Stomach (tissue), 4 donors: ENCODE measurements around the gene FAM47C.

ENCODE experiments used
- POLR2A ChIP-seq, 4 donors: fragments of 450-650 bp; IDR thresholded peaks; one replicate each; pipeline ENCODE4 v1.6.1; 2016; ENCODE audit warnings: antibody characterized with exemption in 4 of 4, control low read depth in 2 of 4, mild to moderate bottlenecking in 1 of 4, moderate library complexity in 1 of 4
- TF ChIP-seq, protein P1 (sequence below), 7 experiments: fragments of 450-650 bp in 4 of 7; fragments of 200-600 bp in 3 of 7; sonication (generic) in 3 of 7; IDR thresholded peaks; one replicate each; pipeline ENCODE4 v1.5.1; 2016 to 2019; ENCODE audit warnings: antibody characterized with exemption in 7 of 7, control low read depth in 2 of 7, mild to moderate bottlenecking in 1 of 7

DNA sequence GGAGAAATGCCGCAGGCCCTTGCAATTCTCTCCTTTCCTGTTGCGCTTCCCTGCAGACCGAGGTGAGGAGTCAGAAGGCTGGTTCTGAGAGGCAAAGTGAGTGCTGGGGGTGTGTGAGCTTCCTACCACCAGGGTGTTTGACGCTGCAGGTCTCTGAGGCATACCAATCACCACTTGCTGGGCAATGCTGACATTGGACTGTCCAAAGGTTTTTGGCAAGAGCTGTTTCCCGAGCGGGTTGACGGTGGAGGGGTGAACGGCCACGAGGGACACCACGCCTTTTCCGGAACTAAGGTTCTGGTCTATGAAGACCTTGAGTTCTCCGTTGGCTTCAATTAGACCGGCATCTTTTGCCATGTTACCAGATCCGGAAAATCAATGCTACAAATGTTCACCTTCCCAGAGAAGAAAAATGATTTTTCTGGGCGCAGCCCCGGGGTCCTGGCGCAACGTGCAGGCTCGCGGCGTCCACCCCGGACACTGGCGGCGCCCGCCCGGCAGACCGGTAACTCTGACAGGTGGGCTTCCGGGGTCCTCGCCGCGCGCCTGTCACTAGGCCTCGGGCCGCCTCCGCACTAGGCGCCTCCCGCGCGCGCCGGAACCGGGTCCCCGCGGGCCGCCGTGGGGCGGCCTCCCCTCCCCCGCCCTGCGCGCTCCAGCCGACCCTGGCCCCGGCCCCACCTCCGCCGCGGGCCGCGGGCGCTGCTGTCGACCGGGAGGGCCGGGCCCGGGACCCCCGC is 44.9 kb upstream of the FAM47C start:
- TF ChIP-seq, protein P1, sequence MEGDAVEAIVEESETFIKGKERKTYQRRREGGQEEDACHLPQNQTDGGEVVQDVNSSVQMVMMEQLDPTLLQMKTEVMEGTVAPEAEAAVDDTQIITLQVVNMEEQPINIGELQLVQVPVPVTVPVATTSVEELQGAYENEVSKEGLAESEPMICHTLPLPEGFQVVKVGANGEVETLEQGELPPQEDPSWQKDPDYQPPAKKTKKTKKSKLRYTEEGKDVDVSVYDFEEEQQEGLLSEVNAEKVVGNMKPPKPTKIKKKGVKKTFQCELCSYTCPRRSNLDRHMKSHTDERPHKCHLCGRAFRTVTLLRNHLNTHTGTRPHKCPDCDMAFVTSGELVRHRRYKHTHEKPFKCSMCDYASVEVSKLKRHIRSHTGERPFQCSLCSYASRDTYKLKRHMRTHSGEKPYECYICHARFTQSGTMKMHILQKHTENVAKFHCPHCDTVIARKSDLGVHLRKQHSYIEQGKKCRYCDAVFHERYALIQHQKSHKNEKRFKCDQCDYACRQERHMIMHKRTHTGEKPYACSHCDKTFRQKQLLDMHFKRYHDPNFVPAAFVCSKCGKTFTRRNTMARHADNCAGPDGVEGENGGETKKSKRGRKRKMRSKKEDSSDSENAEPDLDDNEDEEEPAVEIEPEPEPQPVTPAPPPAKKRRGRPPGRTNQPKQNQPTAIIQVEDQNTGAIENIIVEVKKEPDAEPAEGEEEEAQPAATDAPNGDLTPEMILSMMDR (IDR thresholded peaks at IDR 0.05): no peak
- no peak for TF ChIP-seq POLR2A (IDR thresholded peaks at IDR 0.05)
